Fibroblast of the conjunctiva (primary cell): ENCODE data around the gene RABEP1.
"Not testable (repeated sequence)": the region's sequence is repeated elsewhere in the genome, so short reads cannot be mapped to it uniquely, and the experiment has no call there.

Experiments
- DNase-seq: peaks from one replicate; pipeline ENCODE4 v3.0.0-alpha.2; 2010; ENCODE audit warnings: low read depth

Gene RABEP1

DNA sequence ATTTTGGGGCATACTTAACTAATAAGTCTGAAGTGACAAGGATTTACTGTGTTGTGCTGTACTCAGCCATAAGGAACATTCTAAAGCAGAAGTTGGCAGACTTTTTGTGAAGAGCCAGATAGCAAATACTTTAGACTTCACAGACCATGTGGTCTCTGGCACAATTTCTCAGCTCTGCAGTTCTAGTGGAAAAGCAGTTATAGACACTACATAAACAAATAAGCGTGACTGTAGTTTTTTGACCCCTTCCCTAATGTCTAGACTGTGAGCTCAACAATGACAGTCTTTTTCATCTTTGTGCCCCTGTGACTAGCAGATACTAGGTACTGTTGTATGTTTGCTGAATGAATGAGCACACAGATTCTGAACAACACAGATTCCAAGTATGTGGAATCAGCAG, 142.8 kb downstream of the RABEP1 start:
- DNase-seq: no peak

DNA sequence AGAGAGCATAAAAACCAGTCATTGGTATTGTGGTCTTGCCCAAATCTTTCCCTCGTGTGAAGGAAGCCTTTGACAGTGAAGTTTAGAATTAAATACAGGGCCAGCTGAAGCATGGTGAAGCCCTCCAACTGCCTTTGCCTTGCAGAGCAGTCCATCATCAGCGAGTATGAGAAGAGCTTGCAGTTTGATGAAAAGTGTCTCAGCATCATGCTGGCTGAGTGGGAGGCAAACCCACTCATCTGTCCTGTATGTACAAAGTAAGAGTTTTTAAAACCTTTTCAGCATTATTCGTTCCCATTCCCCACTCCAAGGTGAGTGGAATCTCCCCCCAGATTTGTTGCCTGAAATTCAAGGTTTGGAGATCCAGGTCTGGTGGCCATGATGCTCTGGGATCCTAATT, 143.7 kb downstream of the RABEP1 start:
- DNase-seq: no peak

DNA sequence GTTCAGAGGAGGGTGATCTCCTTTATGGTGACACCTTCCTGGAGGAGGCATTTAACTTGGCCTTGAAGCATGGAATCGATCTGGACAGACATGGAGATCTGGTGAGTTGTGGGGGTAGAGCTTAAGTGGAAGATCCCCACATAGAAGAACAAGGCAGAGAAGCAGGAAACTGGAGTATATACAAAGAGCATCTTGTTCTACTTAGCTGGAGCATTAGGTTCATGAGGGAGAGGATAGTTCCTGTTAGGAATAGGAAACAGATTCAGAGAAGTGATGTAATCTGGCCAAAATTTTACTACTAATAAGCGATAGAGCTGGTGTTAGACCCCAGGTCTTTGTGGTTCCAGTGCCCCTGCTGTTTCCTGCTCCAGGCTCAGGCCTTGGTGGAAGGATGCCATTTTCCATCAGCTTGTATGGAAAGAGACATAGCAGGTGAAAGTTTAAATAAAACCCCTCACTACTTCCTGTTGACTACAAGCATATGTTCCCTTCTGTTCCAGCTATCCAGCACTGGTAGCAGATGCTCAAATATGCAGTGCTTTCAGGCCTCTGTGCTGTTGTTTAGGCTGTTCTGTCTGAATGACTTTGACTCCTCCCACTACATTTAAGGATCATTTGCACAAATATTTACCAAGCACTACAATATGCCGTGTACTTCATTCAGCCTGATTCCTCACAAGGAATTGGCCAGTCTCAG, 147.3 kb downstream of the RABEP1 start:
- DNase-seq: no peak

DNA sequence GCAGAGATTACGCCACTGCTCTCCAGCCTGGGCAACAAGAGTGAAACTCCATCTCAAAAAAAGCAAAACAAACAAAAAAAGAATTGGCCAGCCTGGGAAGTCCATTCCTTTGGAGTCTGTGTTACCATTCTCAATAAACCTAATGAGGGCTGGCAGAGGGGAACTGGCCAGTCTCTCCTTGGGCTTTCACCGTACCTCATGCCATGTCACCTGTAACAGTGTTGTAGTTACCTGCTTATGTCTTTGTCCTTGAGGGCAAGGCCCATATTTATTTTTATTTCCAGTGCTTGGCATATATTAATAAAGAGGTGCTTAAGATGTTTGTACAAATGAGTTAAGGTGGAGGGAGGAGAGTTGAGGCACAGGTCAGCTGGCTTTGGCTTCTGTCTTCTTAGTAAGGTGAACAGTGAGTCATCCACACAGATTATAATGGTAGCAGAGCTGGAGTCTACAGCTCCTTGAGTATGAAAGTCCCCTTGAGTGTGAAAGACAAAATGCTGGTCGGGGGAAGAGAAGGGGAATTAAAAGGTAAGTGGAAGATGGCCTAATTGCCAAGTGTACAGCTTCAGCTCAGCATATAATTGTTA, 148.4 kb downstream of the RABEP1 start:
- no peak for DNase-seq

DNA sequence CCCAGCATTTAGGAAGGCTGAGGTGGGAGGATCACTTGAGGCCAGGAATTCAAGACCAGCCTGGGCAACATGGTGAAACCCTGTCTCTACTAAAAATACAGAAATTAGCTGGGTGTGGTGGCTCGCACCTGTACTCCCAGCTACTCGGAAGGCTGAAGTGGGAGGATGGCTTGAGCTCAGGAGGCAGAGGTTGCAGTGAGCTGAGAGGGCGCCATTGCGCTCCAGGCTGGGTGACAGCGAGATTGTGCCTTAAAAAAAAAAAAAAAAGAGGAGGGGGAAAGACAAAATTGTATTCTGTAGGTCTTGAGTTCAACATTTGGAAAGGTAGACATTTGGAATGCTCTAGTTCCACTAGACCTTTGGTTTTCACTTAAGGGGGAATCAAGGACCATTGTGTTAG, 149.2 kb downstream of the RABEP1 start:
- not testable (repeated sequence) for DNase-seq

DNA sequence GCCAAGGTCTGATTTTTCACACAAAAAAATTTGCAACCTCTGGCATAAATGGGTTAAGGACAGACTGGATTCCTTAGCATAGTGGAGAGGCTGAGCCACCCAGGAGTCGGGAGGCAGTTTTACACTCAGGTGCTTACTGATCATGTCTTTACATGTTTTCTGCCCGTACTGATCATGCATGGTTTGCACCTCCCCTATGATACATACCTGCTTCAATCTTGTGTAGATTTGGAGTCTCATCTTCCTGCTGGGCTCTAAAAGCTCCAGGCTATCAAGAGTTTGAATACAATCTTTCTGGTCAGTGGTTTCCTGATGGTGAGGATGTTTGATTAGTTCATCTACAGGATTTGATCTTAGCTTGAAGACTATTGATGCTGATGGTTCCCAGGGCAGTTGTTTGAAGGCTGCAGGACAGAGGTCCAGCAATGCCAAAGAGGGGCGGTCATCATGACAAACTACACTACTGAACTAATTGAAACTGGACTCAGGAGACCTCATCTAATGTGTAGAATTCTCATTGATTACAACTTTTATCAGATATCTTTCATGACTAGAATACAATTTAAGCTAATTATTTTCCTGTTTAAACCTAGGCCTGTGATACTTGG, 150.0 kb downstream of the RABEP1 start:
- no peak for DNase-seq

DNA sequence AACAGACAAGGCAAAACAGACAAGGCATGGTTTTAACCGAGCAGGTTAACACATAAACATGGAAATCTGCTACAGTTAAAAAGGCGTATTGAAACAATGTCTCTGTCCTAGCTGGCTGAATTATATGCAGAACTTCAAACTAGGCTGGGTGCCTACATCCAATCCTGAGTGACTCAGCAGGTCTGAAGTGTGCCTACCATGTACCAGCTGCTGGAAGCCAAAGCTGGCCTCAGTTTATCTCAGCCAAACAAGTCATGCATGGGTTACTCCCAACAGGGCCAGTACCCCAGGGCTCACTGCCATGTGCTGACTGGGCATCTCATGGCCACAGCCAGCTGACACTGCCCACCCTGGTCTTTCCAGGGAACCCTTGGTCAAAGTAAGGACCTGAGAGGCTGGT, 152.9 kb downstream of the RABEP1 start:
- DNase-seq: no peak
